GM21576 (cell line): Measurements from ENCODE around the gene ZNF541.

Experiments
- ATAC-seq: cut with Tn5 transposase; IDR thresholded peaks from one replicate; pipeline ENCODE4 v1.9.1; 2021; ENCODE audit warnings: mild to moderate bottlenecking, moderate library complexity; ENCODE audit not compliant: unreplicated experiment

ZNF541 gene

GRCh38 chr19:47547199-47547598 lies 25.7 kb downstream of the ZNF541 start:
- ATAC-seq: no peak

- no peak for ATAC-seq
Measured at GRCh38 chr19:47545061-47545948, 27.6 kb downstream of the ZNF541 start.

GRCh38 chr19:47544476-47544875 lies 28.5 kb downstream of the ZNF541 start:
- no peak for ATAC-seq

- no peak for ATAC-seq
Measured at GRCh38 chr19:47544075-47544474, 28.9 kb downstream of the ZNF541 start.

- no peak for ATAC-seq
Measured at GRCh38 chr19:47542030-47542475, 30.9 kb downstream of the ZNF541 start.

GRCh38 chr19:47541518-47541917 lies 31.4 kb downstream of the ZNF541 start:
- ATAC-seq: no peak

- ATAC-seq: no peak
Measured at GRCh38 chr19:47540748-47541147, 32.2 kb downstream of the ZNF541 start.

GRCh38 chr19:47539747-47540311 lies 33.1 kb downstream of the ZNF541 start:
- no peak for ATAC-seq

GRCh38 chr19:47538812-47539211 lies 34.1 kb downstream of the ZNF541 start:
- no peak for ATAC-seq

GRCh38 chr19:47537493-47537892 lies 35.5 kb downstream of the ZNF541 start:
- ATAC-seq: no peak

GRCh38 chr19:47534628-47535027 lies 38.3 kb downstream of the ZNF541 start:
- ATAC-seq: no peak

GRCh38 chr19:47531640-47532387 lies 41.1 kb downstream of the ZNF541 start:
- ATAC-seq: no peak

GRCh38 chr19:47529018-47529742 lies 43.8 kb downstream of the ZNF541 start:
- ATAC-seq: no peak

- no peak for ATAC-seq
Measured at GRCh38 chr19:47526798-47527197, 46.1 kb downstream of the ZNF541 start.

- no peak for ATAC-seq
Measured at GRCh38 chr19:47523473-47523872, 49.5 kb downstream of the ZNF541 start.
